ENCODE data around the gene TBC1D10A. TPM values are rescaled to one million over a fixed set of nuclear protein-coding genes. Genes with fewer than 3 reads are reported as not detected.

Gene TBC1D10A
- total RNA-seq, 1 experiment from 2014 or later: 12.2 TPM

DNA sequence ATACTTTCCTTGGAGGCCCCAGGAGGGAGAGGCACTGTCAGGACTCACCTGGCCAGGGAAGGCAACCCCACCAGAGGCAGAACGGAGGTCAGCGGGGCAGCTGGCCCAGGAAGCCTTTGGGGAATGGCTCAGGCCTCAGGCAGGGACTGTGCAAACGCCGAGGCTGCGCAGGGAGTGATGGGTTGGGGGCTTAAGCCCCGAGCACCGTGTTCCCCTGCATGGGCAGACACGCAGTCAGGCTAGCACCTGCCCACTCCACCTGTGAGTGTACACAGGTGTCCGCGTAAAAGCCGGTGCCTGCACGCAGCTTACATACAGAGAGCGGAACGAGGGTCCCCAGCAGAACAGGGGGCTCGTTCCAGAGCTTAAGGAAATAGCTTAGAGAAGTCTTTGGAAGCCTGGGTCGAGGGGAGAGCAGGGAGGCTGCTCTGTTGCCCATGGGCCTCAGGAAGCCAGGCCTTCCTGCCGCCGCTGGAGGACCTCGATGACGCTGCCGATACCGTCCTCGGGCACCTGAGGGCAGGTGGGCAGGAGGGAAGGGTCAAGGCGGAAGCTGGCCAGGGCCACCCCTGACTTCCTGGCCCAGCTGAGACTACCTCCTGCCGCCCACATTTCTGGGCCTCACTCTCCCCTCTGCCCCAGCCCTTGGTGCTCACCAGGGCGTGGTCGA is 41.4 kb downstream of the TBC1D10A start:
- Mint-ChIP-seq H3K4me3 (ENCODE audit: unreplicated experiment) (no peak overlapping the region), H3K9me3 (ENCODE audit: unreplicated experiment) (no peaks in the 10 kb centered on the region), H3K4me1 (ENCODE audit: low read depth, unreplicated experiment) (peaks cover 11% of the 10 kb centered on the region), H3K27me3 (ENCODE audit: insufficient read depth, unreplicated experiment) (no peaks in the 10 kb centered on the region), H3K36me3 (ENCODE audit: insufficient read depth, unreplicated experiment) (no peaks in the 10 kb centered on the region), H3K27ac (ENCODE audit: unreplicated experiment) (no peak overlapping the region)
- no TSS peak for BruUV-seq (replicated peaks)
- H3K4me3 ChIP-seq (ENCODE audit: low read depth, low read length): no peak overlapping the region
- DNase-seq: no peak
- no peaks in the 10 kb centered on the region for H3K9me3 ChIP-seq
- POLR2A ChIA-PET: no interaction called here
- H3K27me3 ChIP-seq (replicated peaks; ENCODE audit: control insufficient read depth, insufficient read depth, low read length): no peaks in the 10 kb centered on the region
- no peaks in the 10 kb centered on the region; the same call in 1 of the 2 replicates for H3K36me3 ChIP-seq (ENCODE audit: control insufficient read depth, insufficient read depth, low read length)
- peaks cover 4% of the 10 kb centered on the region for H3K4me1 ChIP-seq
- CTCF ChIA-PET: no interaction called here
- intact Hi-C loops (cut with micrococcal nuclease; ENCODE audit: unreplicated experiment): loop anchor here (5.0 to 10.0 kb wide), 2 partner anchors 67 to 199 kb away; no protein-coding TSS in a partner anchor
- TF ChIP-seq, protein P1, sequence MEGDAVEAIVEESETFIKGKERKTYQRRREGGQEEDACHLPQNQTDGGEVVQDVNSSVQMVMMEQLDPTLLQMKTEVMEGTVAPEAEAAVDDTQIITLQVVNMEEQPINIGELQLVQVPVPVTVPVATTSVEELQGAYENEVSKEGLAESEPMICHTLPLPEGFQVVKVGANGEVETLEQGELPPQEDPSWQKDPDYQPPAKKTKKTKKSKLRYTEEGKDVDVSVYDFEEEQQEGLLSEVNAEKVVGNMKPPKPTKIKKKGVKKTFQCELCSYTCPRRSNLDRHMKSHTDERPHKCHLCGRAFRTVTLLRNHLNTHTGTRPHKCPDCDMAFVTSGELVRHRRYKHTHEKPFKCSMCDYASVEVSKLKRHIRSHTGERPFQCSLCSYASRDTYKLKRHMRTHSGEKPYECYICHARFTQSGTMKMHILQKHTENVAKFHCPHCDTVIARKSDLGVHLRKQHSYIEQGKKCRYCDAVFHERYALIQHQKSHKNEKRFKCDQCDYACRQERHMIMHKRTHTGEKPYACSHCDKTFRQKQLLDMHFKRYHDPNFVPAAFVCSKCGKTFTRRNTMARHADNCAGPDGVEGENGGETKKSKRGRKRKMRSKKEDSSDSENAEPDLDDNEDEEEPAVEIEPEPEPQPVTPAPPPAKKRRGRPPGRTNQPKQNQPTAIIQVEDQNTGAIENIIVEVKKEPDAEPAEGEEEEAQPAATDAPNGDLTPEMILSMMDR (IDR thresholded peaks at IDR 0.05; ENCODE audit: insufficient read depth in 1 of 2, low read depth in 1 of 2, low read length in 1 of 2, severe bottlenecking in 1 of 2, unreplicated experiment in 1 of 2): no peak

DNA sequence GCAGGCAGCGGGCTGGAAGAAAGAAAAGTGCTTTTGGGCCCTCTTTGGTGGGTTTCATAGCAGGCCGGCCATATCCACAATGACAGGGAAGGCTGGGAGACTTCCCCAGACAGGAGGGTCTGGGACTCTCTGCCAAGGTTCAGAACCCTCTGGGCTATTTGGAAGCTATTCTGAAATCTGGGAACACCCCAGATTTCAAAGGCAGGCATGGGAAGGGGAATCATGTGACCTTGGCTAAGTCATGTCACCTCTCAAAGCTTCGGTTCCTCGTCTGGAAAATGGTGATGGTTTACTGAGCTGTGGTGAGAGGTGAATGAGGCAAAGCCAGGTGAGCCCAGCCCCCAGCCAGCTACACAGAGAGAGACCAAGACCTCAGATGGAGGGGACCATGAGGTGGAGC is 42.1 kb downstream of the TBC1D10A start:
- intact Hi-C loops (cut with micrococcal nuclease; ENCODE audit: unreplicated experiment): loop anchor here (5.0 to 10.0 kb wide), 2 partner anchors 68 to 200 kb away; no protein-coding TSS in a partner anchor
- no peaks in the 10 kb centered on the region for H3K27me3 Mint-ChIP-seq (ENCODE audit: insufficient read depth, unreplicated experiment)
- no peak overlapping the region for H3K4me3 Mint-ChIP-seq (ENCODE audit: unreplicated experiment)
- Histone ChIP-seq H3K4me3 (ENCODE audit: low read depth, low read length) (no peak overlapping the region), H3K9me3 (no peaks in the 10 kb centered on the region), H3K4me1 (peaks cover 4% of the 10 kb centered on the region; the same call in 1 of the 2 replicates), H3K36me3 (ENCODE audit: control insufficient read depth, insufficient read depth, low read length) (no peaks in the 10 kb centered on the region; the same call in 1 of the 2 replicates), H3K27me3 (replicated peaks; ENCODE audit: control insufficient read depth, insufficient read depth, low read length) (no peaks in the 10 kb centered on the region)
- ChIA-PET CTCF (no interaction called here), POLR2A (no interaction called here)
- no peak overlapping the region for H3K27ac Mint-ChIP-seq (ENCODE audit: unreplicated experiment)
- no peak for DNase-seq
- no TSS peak for BruUV-seq (replicated peaks)
- no peaks in the 10 kb centered on the region for H3K9me3 Mint-ChIP-seq (ENCODE audit: unreplicated experiment)
- no peaks in the 10 kb centered on the region for H3K36me3 Mint-ChIP-seq (ENCODE audit: insufficient read depth, unreplicated experiment)
- H3K4me1 Mint-ChIP-seq (ENCODE audit: low read depth, unreplicated experiment): peaks cover 11% of the 10 kb centered on the region
- TF ChIP-seq, protein P1 (IDR thresholded peaks at IDR 0.05; ENCODE audit: insufficient read depth in 1 of 2, low read depth in 1 of 2, low read length in 1 of 2, severe bottlenecking in 1 of 2, unreplicated experiment in 1 of 2): no peak

DNA sequence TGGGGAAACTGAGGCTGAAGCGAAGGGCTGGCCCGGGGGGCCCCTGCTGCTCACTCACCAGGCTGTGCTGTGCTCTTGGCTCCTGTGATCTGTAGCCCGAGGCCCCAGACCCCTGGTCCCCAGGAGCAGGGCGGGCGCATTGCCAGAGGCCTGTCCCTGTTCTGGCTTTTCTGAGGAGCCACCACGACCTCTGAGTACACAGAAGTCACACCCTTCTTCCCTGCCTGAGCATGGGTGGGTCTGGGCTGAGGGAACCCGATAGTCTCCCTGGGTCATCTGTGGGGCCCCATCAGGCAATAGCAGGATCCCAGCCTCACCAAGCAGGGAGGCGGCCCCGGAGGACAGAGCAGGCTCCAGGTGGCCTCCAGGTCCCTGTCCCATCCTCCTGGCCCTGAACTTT is 42.6 kb downstream of the TBC1D10A start:
- BruUV-seq (replicated peaks): no TSS peak
- no peak overlapping the region for H3K27ac Mint-ChIP-seq (ENCODE audit: unreplicated experiment)
- H3K27me3 Mint-ChIP-seq (ENCODE audit: insufficient read depth, unreplicated experiment): no peaks in the 10 kb centered on the region
- Histone ChIP-seq H3K4me1 (peaks cover 4% of the 10 kb centered on the region; the same call in 1 of the 2 replicates), H3K9me3 (no peaks in the 10 kb centered on the region), H3K36me3 (ENCODE audit: control insufficient read depth, insufficient read depth, low read length) (no peaks in the 10 kb centered on the region; the same call in 1 of the 2 replicates), H3K27me3 (replicated peaks; ENCODE audit: control insufficient read depth, insufficient read depth, low read length) (no peaks in the 10 kb centered on the region), H3K4me3 (ENCODE audit: low read depth, low read length) (no peak overlapping the region)
- POLR2A ChIA-PET: no interaction called here
- no peak overlapping the region for H3K4me3 Mint-ChIP-seq (ENCODE audit: unreplicated experiment)
- H3K9me3 Mint-ChIP-seq (ENCODE audit: unreplicated experiment): no peaks in the 10 kb centered on the region
- TF ChIP-seq, protein P1 (IDR thresholded peaks at IDR 0.05; ENCODE audit: insufficient read depth in 1 of 2, low read depth in 1 of 2, low read length in 1 of 2, severe bottlenecking in 1 of 2, unreplicated experiment in 1 of 2): no peak
- no peak for DNase-seq
- intact Hi-C loops (cut with micrococcal nuclease; ENCODE audit: unreplicated experiment): loop anchor here (10.0 kb wide), 1 partner anchor 201 kb away; no protein-coding TSS in a partner anchor
- no peaks in the 10 kb centered on the region for H3K36me3 Mint-ChIP-seq (ENCODE audit: insufficient read depth, unreplicated experiment)
- H3K4me1 Mint-ChIP-seq (ENCODE audit: low read depth, unreplicated experiment): peaks cover 11% of the 10 kb centered on the region
- CTCF ChIA-PET: no interaction called here

Data from Caco-2 (cell line).